Caco-2 (cell line): ENCODE data around the gene TMEM87A. TPM values are rescaled to one million over a fixed set of nuclear protein-coding genes. Genes with fewer than 3 reads are reported as not detected.
A peak's percentile ranks its signal among the peaks of the same experiment; 100 is the strongest.

Source experiments
- BruUV-seq: library from RNA; stranded (reverse); fragments of 400-500 nt; replicated peaks from 2 replicates; lab custom pipeline; 2021; lab: Mats Ljungman, UMichigan
- CTCF ChIA-PET: fragments of 300-600 bp; sonication (Branson Sonifier 250); formaldehyde crosslinking; loops from one replicate; lab custom pipeline; 2022; ENCODE audit warnings: antibody characterized with exemption; lab: Charles Lee
- POLR2A ChIA-PET: fragments of 300-600 bp; sonication (Branson Sonifier 250); formaldehyde crosslinking; loops from one replicate; lab custom pipeline; 2022; ENCODE audit warnings: antibody characterized with exemption; lab: Charles Lee
- DNase-seq, 2 experiments: peaks; one replicate each; pipeline versions ENCODE4 v3.0.0 to v3.0.0-alpha.2; 2020 to 2022
- H3K27me3 ChIP-seq: replicated peaks from 2 replicates; pipeline ENCODE4 v1.6.0; 2011; ENCODE audit warnings: low read length; ENCODE audit not compliant: control insufficient read depth, insufficient read depth
- H3K36me3 ChIP-seq: 2 replicates; pipeline ENCODE4 v1.5.1; 2011; ENCODE audit warnings: low read length; ENCODE audit not compliant: control insufficient read depth, insufficient read depth
- H3K4me1 ChIP-seq: fragments of 250-450 bp; sonication (Bioruptor Pico); 2 replicates; pipeline ENCODE4 v1.5.1; 2020; ENCODE audit warnings: mild to moderate bottlenecking
- H3K4me3 ChIP-seq: 2 replicates; pipeline ENCODE4 v1.5.1; 2011; ENCODE audit warnings: low read depth, mild to moderate bottlenecking, control low read depth, low read length
- H3K9me3 ChIP-seq: fragments of 250-450 bp; sonication (Bioruptor Pico); 2 replicates; pipeline ENCODE4 v1.5.1; 2020; ENCODE audit warnings: mild to moderate bottlenecking, moderate library complexity
- H3K27ac Mint-ChIP-seq: one replicate; pipeline ENCODE4 v1.8.0; 2022; ENCODE audit warnings: mixed read lengths; ENCODE audit not compliant: unreplicated experiment
- H3K27me3 Mint-ChIP-seq: one replicate; pipeline ENCODE4 v1.8.0; 2022; ENCODE audit warnings: mixed read lengths; ENCODE audit not compliant: insufficient read depth, unreplicated experiment
- H3K36me3 Mint-ChIP-seq: one replicate; pipeline ENCODE4 v1.8.0; 2022; ENCODE audit warnings: mild to moderate bottlenecking, mixed read lengths; ENCODE audit not compliant: insufficient read depth, unreplicated experiment
- H3K4me1 Mint-ChIP-seq: one replicate; pipeline ENCODE4 v1.8.0; 2022; ENCODE audit warnings: low read depth, mixed read lengths; ENCODE audit not compliant: unreplicated experiment
- H3K4me3 Mint-ChIP-seq: one replicate; pipeline ENCODE4 v1.8.0; 2022; ENCODE audit warnings: mild to moderate bottlenecking, moderate library complexity, mixed read lengths; ENCODE audit not compliant: unreplicated experiment
- H3K9me3 Mint-ChIP-seq: one replicate; pipeline ENCODE4 v1.8.0; 2022; ENCODE audit warnings: mixed read lengths; ENCODE audit not compliant: unreplicated experiment
- CTCF ChIP-seq, 2 experiments: fragments of 200-600 bp in 1 of 2; IDR thresholded peaks; 1 replicate in 1 of 2; 2 replicates in 1 of 2; pipeline versions ENCODE4 v1.5.1 to v1.8.0; 2011 to 2022; ENCODE audit warnings: antibody characterized with exemption in 1 of 2, control low read depth in 1 of 2, inconsistent platforms in 1 of 2, low read depth in 1 of 2, low read length in 1 of 2, mild to moderate bottlenecking in 1 of 2, moderate library complexity in 1 of 2; ENCODE audit not compliant: insufficient read depth in 1 of 2, severe bottlenecking in 1 of 2, unreplicated experiment in 1 of 2
- intact Hi-C: fragments of 100-400 bp; cut with micrococcal nuclease; formaldehyde crosslinking; loops from one replicate; pipeline ENCODE4 v1.10.0; 2022; ENCODE audit not compliant: unreplicated experiment
- total RNA-seq: library from RNA; stranded (reverse); gene quantifications from 2 replicates; pipeline ENCODE4 v1.2.3, GENCODE V29; 2022

Gene TMEM87A
- total RNA-seq, 1 experiment from 2014 or later, result 38.4 TPM

- no peaks in the 10 kb centered on the region for H3K27me3 Mint-ChIP-seq
- Histone ChIP-seq H3K4me3 (no peak overlapping the region), H3K4me1 (peaks cover 16% of the 10 kb centered on the region), H3K27me3 (no peaks in the 10 kb centered on the region), H3K9me3 (no peaks in the 10 kb centered on the region), H3K36me3 (no peaks in the 10 kb centered on the region)
- intact Hi-C loops, result no loop called here
- ChIA-PET CTCF (interaction anchor here (0.5 kb wide), 1 partner anchor 60 kb away, joined by 3 read pairs; no protein-coding TSS in a partner anchor), POLR2A (interaction anchor here (1.2 kb wide), 1 partner anchor 9 kb away, joined by 4 read pairs; the partner anchor contains the start of genes GANC and TMEM87A)
- DNase-seq, result no peak
- H3K4me3 Mint-ChIP-seq, result no peak overlapping the region
- peaks cover 16% of the 10 kb centered on the region for H3K4me1 Mint-ChIP-seq
- H3K27ac Mint-ChIP-seq, result no peak overlapping the region
- H3K36me3 Mint-ChIP-seq, result no peaks in the 10 kb centered on the region
- no peaks in the 10 kb centered on the region for H3K9me3 Mint-ChIP-seq
- no peak for TF ChIP-seq CTCF (IDR thresholded peaks at IDR 0.05; ENCODE audit: insufficient read depth in 1 of 2, low read depth in 1 of 2, low read length in 1 of 2, severe bottlenecking in 1 of 2, unreplicated experiment in 1 of 2)
- no TSS peak for BruUV-seq
Measured at GRCh38 chr15:42282344-42282743, 9.1 kb upstream of the TMEM87A start.

DNA sequence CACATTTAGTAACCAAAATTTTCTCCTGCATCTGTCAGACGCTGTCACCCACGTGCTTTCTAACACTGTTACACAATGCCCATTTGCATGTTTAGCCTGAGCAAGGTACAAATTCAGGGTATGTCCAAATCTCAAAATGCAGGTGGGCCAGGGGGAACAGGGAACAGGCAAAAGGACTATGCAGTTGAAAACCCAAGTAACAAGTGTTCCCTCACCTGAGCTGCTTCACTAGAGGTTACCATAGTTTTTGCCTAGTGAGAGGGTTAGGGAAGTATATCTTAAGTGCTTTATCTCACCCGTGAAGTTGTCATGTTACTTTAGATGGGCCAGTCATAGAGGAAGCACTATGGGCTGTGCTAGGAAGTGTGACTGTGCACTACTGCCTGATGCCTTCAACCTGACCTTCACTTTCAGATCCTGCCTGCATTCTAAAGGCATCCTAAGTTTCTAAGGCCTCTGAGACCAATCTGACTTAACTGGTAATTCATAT is 6.0 kb upstream of the TMEM87A start:
- no peak overlapping the region for H3K27ac Mint-ChIP-seq
- CTCF ChIA-PET, result no interaction called here
- intact Hi-C loops, result no loop called here
- no peak for TF ChIP-seq CTCF (IDR thresholded peaks at IDR 0.05; ENCODE audit: insufficient read depth in 1 of 2, low read depth in 1 of 2, low read length in 1 of 2, severe bottlenecking in 1 of 2, unreplicated experiment in 1 of 2)
- no peaks in the 10 kb centered on the region for H3K27me3 ChIP-seq
- no peaks in the 10 kb centered on the region for H3K9me3 ChIP-seq
- POLR2A ChIA-PET, result no interaction called here
- H3K36me3 ChIP-seq, result no peaks in the 10 kb centered on the region
- H3K4me3 Mint-ChIP-seq, result no peak overlapping the region
- no peak overlapping the region for H3K4me3 ChIP-seq
- H3K27me3 Mint-ChIP-seq, result no peaks in the 10 kb centered on the region
- peaks cover 5% of the 10 kb centered on the region; the same call in 1 of the 2 replicates for H3K4me1 ChIP-seq
- H3K4me1 Mint-ChIP-seq, result peaks cover 9% of the 10 kb centered on the region
- H3K9me3 Mint-ChIP-seq, result no peaks in the 10 kb centered on the region
- BruUV-seq, result no TSS peak
- no peak for DNase-seq
- no peaks in the 10 kb centered on the region for H3K36me3 Mint-ChIP-seq

DNA sequence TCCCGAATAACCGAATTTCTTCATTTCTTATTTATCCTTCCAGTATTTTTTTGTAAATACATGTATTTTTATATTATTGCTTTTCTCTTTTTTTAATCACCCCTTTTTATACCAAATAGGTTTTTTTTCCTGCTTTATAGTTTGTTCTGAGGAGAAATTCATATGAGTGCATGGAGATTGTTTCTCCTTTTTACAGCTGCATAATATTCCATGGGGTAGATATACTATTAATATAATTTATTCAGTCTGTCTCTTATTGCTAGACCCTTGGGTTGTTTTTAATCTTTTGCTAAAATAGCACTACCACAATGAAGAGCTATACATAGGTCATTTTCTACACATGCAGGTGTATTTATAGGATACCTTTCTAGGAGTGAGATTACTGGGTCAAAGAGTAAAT is 3.5 kb upstream of the TMEM87A start:
- DNase-seq, result no peak
- no peaks in the 10 kb centered on the region for H3K27me3 ChIP-seq
- peaks cover 9% of the 10 kb centered on the region for H3K4me1 Mint-ChIP-seq
- no peak overlapping the region for H3K27ac Mint-ChIP-seq
- H3K36me3 ChIP-seq, result no peaks in the 10 kb centered on the region
- ChIA-PET CTCF (no interaction called here), POLR2A (no interaction called here)
- H3K9me3 Mint-ChIP-seq, result no peaks in the 10 kb centered on the region
- H3K36me3 Mint-ChIP-seq, result peaks cover 6% of the 10 kb centered on the region
- no TSS peak for BruUV-seq
- H3K9me3 ChIP-seq, result no peaks in the 10 kb centered on the region
- no peaks in the 10 kb centered on the region for H3K27me3 Mint-ChIP-seq
- H3K4me3 Mint-ChIP-seq, result peak overlapping the region; percentile 38
- no peak overlapping the region for H3K4me3 ChIP-seq
- H3K4me1 ChIP-seq, result peaks cover 10% of the 10 kb centered on the region
- TF ChIP-seq CTCF (IDR thresholded peaks at IDR 0.05; ENCODE audit: insufficient read depth in 1 of 2, low read depth in 1 of 2, low read length in 1 of 2, severe bottlenecking in 1 of 2, unreplicated experiment in 1 of 2), result no peak
- intact Hi-C loops, result no loop called here
